ENCODE measurements around the gene IFNA1. TPM values are rescaled to one million over a fixed set of nuclear protein-coding genes. Genes with fewer than 3 reads are reported as not detected.

IFNA1 gene
- not detected in 2 replicates for total RNA-seq

GRCh38 chr9:21440139-21440538 lies at the start of gene IFNA1:
Gene IFNA1, plus strand, starts transcription at chr9:21440439. Its CDS starts 69 bp downstream, at chr9:21440508.

GRCh38 chr9:21408817-21409216 lies 31.4 kb upstream of the IFNA1 start, which contains the start of gene IFNA8:
Gene IFNA8, plus strand, starts transcription at chr9:21409117. Its CDS starts 60 bp downstream, at chr9:21409177.

DNA sequence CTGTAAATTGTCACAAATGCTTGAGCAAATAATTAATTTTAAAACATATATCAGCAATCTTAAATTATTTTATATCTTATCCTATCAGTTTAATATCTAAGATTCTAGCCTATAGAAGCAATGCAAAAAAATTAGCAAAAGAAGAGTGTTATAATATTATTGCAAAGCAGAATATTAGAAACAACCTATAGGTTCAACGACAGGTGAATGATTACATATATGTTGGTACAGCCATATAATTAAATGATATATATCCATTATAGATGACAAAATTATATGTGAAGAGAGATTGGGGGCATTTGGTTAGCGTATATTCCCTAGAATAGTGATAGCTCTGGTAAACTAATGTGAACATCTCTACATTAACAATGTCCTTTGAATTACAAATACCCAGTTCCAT lies 42.0 kb downstream of the IFNA1 start, which contains the start of gene IFNE:
Gene IFNE (minus strand): TSS at position 101 of the 400 bp plus-strand sequence. CDS start 619 bp downstream, outside the sequence.

Other genes starting within 250 kb of the IFNA1 start
- not detected in 2 replicates for gene IFNA7, start 238.2 kb upstream of the IFNA1 start, total RNA-seq
- not detected in 2 replicates for gene IFNA10, start 233.3 kb upstream of the IFNA1 start, total RNA-seq
- gene IFNA16, start 223.1 kb upstream of the IFNA1 start, total RNA-seq = not detected in 2 replicates
- not detected in 2 replicates for gene IFNA17, start 212.2 kb upstream of the IFNA1 start, total RNA-seq
- not detected in 2 replicates for gene IFNA14, start 200.4 kb upstream of the IFNA1 start, total RNA-seq
- gene IFNA5, start 135.1 kb upstream of the IFNA1 start, total RNA-seq = not detected in 2 replicates
- gene KLHL9, start 105.0 kb upstream of the IFNA1 start, total RNA-seq = 19.7 and 24.7 TPM in 2 replicates
- not detected in 2 replicates for gene IFNA6, start 89.6 kb upstream of the IFNA1 start, total RNA-seq
- not detected in 2 replicates for gene IFNA13, start 72.4 kb upstream of the IFNA1 start, total RNA-seq
- gene IFNA2, start 55.0 kb upstream of the IFNA1 start, total RNA-seq = not detected in 2 replicates
- gene IFNA8, start 31.3 kb upstream of the IFNA1 start, total RNA-seq = not detected in 2 replicates
- 0.12 and 0.94 TPM in 2 replicates for gene IFNE, start 41.9 kb downstream of the IFNA1 start, total RNA-seq

Data from pericardium fibroblast (primary cell).